HCT116 (cell line): ENCODE results near the gene COPS3. TPM values are rescaled to one million over a fixed set of nuclear protein-coding genes. Genes with fewer than 3 reads are reported as not detected.

Experiments
- ATAC-seq: fragments of 200-7000 bp; cut with Tn5 transposase; 2 replicates; pipeline ENCODE4 v1.9.1; 2020; ENCODE audit warnings: mild to moderate bottlenecking, moderate library complexity
- BruUV-seq: library from RNA; stranded (reverse); fragments of 400-500 nt; replicated peaks from 2 replicates; lab custom pipeline; 2021; lab: Mats Ljungman, UMichigan
- CTCF ChIA-PET: fragments of 300-600 bp; sonication (Branson Sonifier 250); formaldehyde crosslinking; loops from one replicate; lab custom pipeline; 2021; ENCODE audit warnings: antibody characterized with exemption; lab: Charles Lee
- POLR2A ChIA-PET: fragments of 300-600, 350-600 bp; sonication (Branson Sonifier 250); formaldehyde crosslinking; loops from one replicate; lab custom pipeline; 2021; ENCODE audit warnings: antibody characterized with exemption; lab: Charles Lee
- RAD21 ChIA-PET, 2 experiments: fragments of 300-600 bp; sonication (Branson Sonifier 250); formaldehyde crosslinking; loops; one replicate each; lab custom pipeline; 2023; ENCODE audit warnings: low total read pairs in 2 of 2; ENCODE audit not compliant: uncharacterized antibody in 2 of 2, unreplicated experiment in 2 of 2, low non-redundant PET in 1 of 2; lab: Charles Lee
- DNase-seq: peaks from one replicate; pipeline ENCODE4 v3.0.0-alpha.2; 2010; ENCODE audit warnings: low read depth, low spot score
- H2AFZ ChIP-seq: fragments of 200-600 bp; shearing (Covaris generic), sonication (generic); 2 replicates; pipeline ENCODE4 v1.6.1; 2017; ENCODE audit warnings: low read depth, mixed run types, mixed read lengths, antibody characterized with exemption, low read length; ENCODE audit not compliant: poor library complexity, severe bottlenecking
- H3K27ac ChIP-seq: 2 replicates; pipeline ENCODE4 v1.5.1; 2012; ENCODE audit warnings: low read depth, low read length
- H3K27me3 ChIP-seq: fragments of 200-600 bp; sonication (generic); 2 replicates; pipeline ENCODE4 v1.6.1; 2016; ENCODE audit warnings: mixed run types, low read length, mixed read lengths; ENCODE audit not compliant: insufficient read depth
- H3K36me3 ChIP-seq, 2 experiments: fragments of 200-500 bp in 1 of 2; fragments of 200-600 bp in 1 of 2; sonication (Bioruptor generic) in 1 of 2; sonication (generic) in 1 of 2; 2 replicates each; pipeline versions ENCODE4 v1.5.1 to v1.6.1; 2014 to 2016; ENCODE audit warnings: low read length in 2 of 2, inconsistent platforms in 1 of 2, mixed read lengths in 1 of 2, mixed run types in 1 of 2; ENCODE audit not compliant: insufficient read depth in 2 of 2, control insufficient read depth in 1 of 2
- H3K4me1 ChIP-seq, 2 experiments: fragments of 200-600 bp in 1 of 2; sonication (generic) in 1 of 2; 2 replicates each; pipeline versions ENCODE4 v1.5.1 to v1.6.1; 2012 to 2017; ENCODE audit warnings: low read length in 2 of 2, inconsistent platforms in 1 of 2, mild to moderate bottlenecking in 1 of 2, mixed read lengths in 1 of 2, mixed run types in 1 of 2, moderate library complexity in 1 of 2; ENCODE audit not compliant: insufficient read depth in 2 of 2, control insufficient read depth in 1 of 2
- H3K4me2 ChIP-seq: fragments of 200-600 bp; sonication (generic); 2 replicates; pipeline ENCODE4 v1.6.1; 2017; ENCODE audit warnings: mixed run types, low read length, mixed read lengths
- H3K4me3 ChIP-seq, 2 experiments: fragments of 200-600 bp in 1 of 2; sonication (generic) in 1 of 2; replicated peaks in 1 of 2; 2 replicates each; pipeline ENCODE4 v1.5.1; 2011 to 2016; ENCODE audit warnings: low read length in 2 of 2, control low read depth in 1 of 2, low read depth in 1 of 2, mild to moderate bottlenecking in 1 of 2, mixed read lengths in 1 of 2, mixed run types in 1 of 2
- H3K79me2 ChIP-seq: fragments of 200-600 bp; sonication (generic); 2 replicates; pipeline ENCODE4 v1.6.1; 2017; ENCODE audit warnings: mild to moderate bottlenecking, mixed run types, low read length, moderate library complexity, mixed read lengths; ENCODE audit not compliant: insufficient read depth
- H3K9ac ChIP-seq: fragments of 200-600 bp; sonication (generic); 2 replicates; pipeline ENCODE4 v1.6.1; 2016; ENCODE audit warnings: low read length, mixed read lengths
- H3K9me2 ChIP-seq: fragments of 200-600 bp; sonication (generic), shearing (Covaris generic); 2 replicates; pipeline ENCODE4 v1.6.1; 2017; ENCODE audit warnings: mixed run types, mild to moderate bottlenecking, moderate library complexity; ENCODE audit not compliant: insufficient read depth
- H3K9me3 ChIP-seq, 2 experiments: fragments of 200-500 bp in 1 of 2; fragments of 200-600 bp in 1 of 2; sonication (Bioruptor generic) in 1 of 2; sonication (generic) in 1 of 2; 2 replicates each; pipeline ENCODE4 v1.6.1; 2014 to 2017; ENCODE audit warnings: low read length in 2 of 2, mixed read lengths in 2 of 2, inconsistent platforms in 1 of 2, low read depth in 1 of 2, mild to moderate bottlenecking in 1 of 2, mixed run types in 1 of 2, moderate library complexity in 1 of 2; ENCODE audit not compliant: control insufficient read depth in 1 of 2, insufficient read depth in 1 of 2
- H4K20me1 ChIP-seq: fragments of 200-600 bp; sonication (generic), shearing (Covaris generic); 2 replicates; pipeline ENCODE4 v1.6.1; 2017; ENCODE audit warnings: mixed run types, mild to moderate bottlenecking, moderate library complexity; ENCODE audit not compliant: insufficient read depth
- ATF3 ChIP-seq: IDR thresholded peaks from 2 replicates; pipeline ENCODE4 v1.6.1; 2012
- CTCF ChIP-seq, 3 experiments: fragments of 200-600 bp in 1 of 3; sonication (generic) in 1 of 3; IDR thresholded peaks in 2 of 3; conservative IDR thresholded peaks in 1 of 3; 2 replicates each; pipeline ENCODE4 v1.5.1; 2012 to 2017; ENCODE audit warnings: low read depth in 2 of 3, low read length in 2 of 3, antibody characterized with exemption in 1 of 3, borderline replicate concordance in 1 of 3, control low read depth in 1 of 3, mild to moderate bottlenecking in 1 of 3, mixed read lengths in 1 of 3, mixed run types in 1 of 3, moderate library complexity in 1 of 3; ENCODE audit not compliant: insufficient read depth in 1 of 3
- EGR1 ChIP-seq: IDR thresholded peaks from 2 replicates; pipeline ENCODE4 v1.6.1; 2012; ENCODE audit warnings: low read depth
- ELF1 ChIP-seq: IDR thresholded peaks from 2 replicates; pipeline ENCODE4 v1.6.1; 2012; ENCODE audit warnings: low read depth, borderline replicate concordance
- EZH2 ChIP-seq: fragments of 200-600 bp; sonication (generic); IDR thresholded peaks from 2 replicates; pipeline ENCODE4 v1.6.1; 2017; ENCODE audit warnings: antibody characterized with exemption, mixed run types
- EZH2phosphoT487 ChIP-seq: fragments of 200-600 bp; IDR thresholded peaks from 2 replicates; pipeline ENCODE4 v1.6.1; 2018; ENCODE audit warnings: antibody characterized with exemption, borderline replicate concordance
- FOSL1 ChIP-seq: IDR thresholded peaks from 2 replicates; pipeline ENCODE4 v1.6.1; 2012; ENCODE audit warnings: low read depth
- JUND ChIP-seq: IDR thresholded peaks from 2 replicates; pipeline ENCODE4 v1.6.1; 2012
- MAX ChIP-seq: IDR thresholded peaks from 2 replicates; pipeline ENCODE4 v1.6.1; 2012
- POLR2AphosphoS5 ChIP-seq: IDR thresholded peaks from 2 replicates; pipeline ENCODE4 v1.6.1; 2011; ENCODE audit warnings: mild to moderate bottlenecking, low read depth, low read length, moderate library complexity
- RAD21 ChIP-seq: IDR thresholded peaks from 2 replicates; pipeline ENCODE4 v1.6.1; 2012; ENCODE audit warnings: low read depth, mild to moderate bottlenecking
- REST ChIP-seq: IDR thresholded peaks from 2 replicates; pipeline ENCODE4 v1.6.1; 2012; ENCODE audit warnings: low read depth
- SIN3A ChIP-seq: IDR thresholded peaks from 2 replicates; pipeline ENCODE4 v1.6.1; 2012; ENCODE audit warnings: low read depth
- SP1 ChIP-seq: IDR thresholded peaks from 2 replicates; pipeline ENCODE4 v1.6.1; 2012; ENCODE audit warnings: low read depth
- SRF ChIP-seq: IDR thresholded peaks from 2 replicates; pipeline ENCODE4 v1.6.1; 2012; ENCODE audit warnings: low read depth
- TCF7L2 ChIP-seq: IDR thresholded peaks from 2 replicates; pipeline ENCODE4 v1.7.0; 2011; ENCODE audit warnings: borderline replicate concordance, inconsistent platforms; ENCODE audit not compliant: insufficient read depth, insufficient read length; ENCODE audit errors: extremely low read depth
- ZNF274 ChIP-seq: fragments of 200-500 bp; sonication (Bioruptor generic); IDR thresholded peaks from 2 replicates; pipeline ENCODE4 v1.6.1; 2014; ENCODE audit warnings: mild to moderate bottlenecking, low read depth, low read length, inconsistent platforms
- intact Hi-C: fragments of 100-400 bp; cut with micrococcal nuclease; formaldehyde crosslinking; loops from 2 replicates; pipeline ENCODE4 v1.10.0; 2022
- total RNA-seq: library from RNA; stranded (reverse); gene quantifications from one replicate; pipeline ENCODE4 v1.2.1, GENCODE V29; 2021; ENCODE audit not compliant: unreplicated experiment

Gene COPS3
- total RNA-seq, 1 experiment from 2014 or later = 99.0 TPM

GRCh38 chr17:17200831-17201230 is 80.2 kb downstream of the COPS3 start:
- no peak for DNase-seq
- TF ChIP-seq SRF (no peak), FOSL1 (no peak)
- TF ChIP-seq, all 23 proteins: peak for 0
- Histone ChIP-seq H3K9ac (no peak overlapping the region), H3K4me2 (no peak overlapping the region), H3K9me2 (no peaks in the 10 kb centered on the region), H3K4me1 (peaks cover 7 to 19% of the 10 kb centered on the region in 2 experiments), H3K4me3 (no peak overlapping the region), H2AFZ (no peak overlapping the region), H3K27me3 (no peaks in the 10 kb centered on the region), H4K20me1 (no peaks in the 10 kb centered on the region), H3K79me2 (peaks cover 30% of the 10 kb centered on the region), H3K27ac (no peak overlapping the region), H3K36me3 (peaks cover 6 to 28% of the 10 kb centered on the region in 2 experiments), H3K9me3 (no peaks in the 10 kb centered on the region)
- intact Hi-C loops = no loop called here
- BruUV-seq = no TSS peak
- ChIA-PET CTCF (no interaction called here), POLR2A (no interaction called here), RAD21 (no interaction called here)
- ATAC-seq = no peak

GRCh38 chr17:17200311-17200710 is 80.7 kb downstream of the COPS3 start:
- Histone ChIP-seq H3K36me3 (peaks cover 6 to 28% of the 10 kb centered on the region in 2 experiments), H3K4me2 (no peak overlapping the region), H3K9me2 (no peaks in the 10 kb centered on the region), H3K4me3 (no peak overlapping the region), H3K9me3 (no peaks in the 10 kb centered on the region), H2AFZ (no peak overlapping the region), H3K27ac (no peak overlapping the region), H3K79me2 (peaks cover 26% of the 10 kb centered on the region), H3K4me1 (peaks cover 7 to 14% of the 10 kb centered on the region in 2 experiments), H3K27me3 (no peaks in the 10 kb centered on the region), H3K9ac (no peak overlapping the region), H4K20me1 (no peaks in the 10 kb centered on the region)
- ATAC-seq = no peak
- POLR2A ChIA-PET = no interaction called here
- RAD21 ChIA-PET = interaction anchor here in 1 of 2 experiments (0.6 kb wide), 1 partner anchor 67 kb away, joined by 4 read pairs; no protein-coding TSS in a partner anchor
- intact Hi-C loops = no loop called here
- no TSS peak for BruUV-seq
- DNase-seq = no peak
- CTCF ChIA-PET = no interaction called here
- TF ChIP-seq SIN3A = no peak
- no peak for TF ChIP-seq ATF3
- TF ChIP-seq TCF7L2 = no peak
- TF ChIP-seq JUND = no peak
- TF ChIP-seq EZH2phosphoT487 = no peak
- TF ChIP-seq RAD21 = no peak
- no peak for TF ChIP-seq REST
- TF ChIP-seq MAX = no peak
- no peak for TF ChIP-seq POLR2AphosphoS5
- TF ChIP-seq SRF = no peak
- TF ChIP-seq ELF1 = no peak
- TF ChIP-seq EZH2 = no peak
- TF ChIP-seq SP1 = no peak
- no peak for TF ChIP-seq ZNF274
- TF ChIP-seq CTCF (IDR thresholded peaks at IDR 0.05 in 2 of 3, conservative IDR thresholded peaks at IDR 0.05 in 1 of 3; ENCODE audit: borderline replicate concordance in 1 of 3, insufficient read depth in 1 of 3, low read depth in 2 of 3, low read length in 2 of 3) = no peak
- TF ChIP-seq EGR1 = no peak
